ENCODE data around the gene AURKB.

GRCh38 chr17:8175795-8176196, 34.6 kb downstream of the AURKB start:
- TF ChIP-seq CTCF (IDR thresholded peaks at IDR 0.05) (peak in 1 of 3 experiments; percentile 1), POLR2A (IDR thresholded peaks at IDR 0.05) (no peak)

Data from testis (tissue), 2 donors.